ENCODE results near the gene EHMT1. TPM values are rescaled to one million over a fixed set of nuclear protein-coding genes. Genes with fewer than 3 reads are reported as not detected.

EHMT1 gene
- total and polyA plus RNA-seq, 2 of the 13 experiments (the other 11 are each of a cell fraction or from before 2014, with no cell fraction given): 23.0 to 27.1 TPM

DNA sequence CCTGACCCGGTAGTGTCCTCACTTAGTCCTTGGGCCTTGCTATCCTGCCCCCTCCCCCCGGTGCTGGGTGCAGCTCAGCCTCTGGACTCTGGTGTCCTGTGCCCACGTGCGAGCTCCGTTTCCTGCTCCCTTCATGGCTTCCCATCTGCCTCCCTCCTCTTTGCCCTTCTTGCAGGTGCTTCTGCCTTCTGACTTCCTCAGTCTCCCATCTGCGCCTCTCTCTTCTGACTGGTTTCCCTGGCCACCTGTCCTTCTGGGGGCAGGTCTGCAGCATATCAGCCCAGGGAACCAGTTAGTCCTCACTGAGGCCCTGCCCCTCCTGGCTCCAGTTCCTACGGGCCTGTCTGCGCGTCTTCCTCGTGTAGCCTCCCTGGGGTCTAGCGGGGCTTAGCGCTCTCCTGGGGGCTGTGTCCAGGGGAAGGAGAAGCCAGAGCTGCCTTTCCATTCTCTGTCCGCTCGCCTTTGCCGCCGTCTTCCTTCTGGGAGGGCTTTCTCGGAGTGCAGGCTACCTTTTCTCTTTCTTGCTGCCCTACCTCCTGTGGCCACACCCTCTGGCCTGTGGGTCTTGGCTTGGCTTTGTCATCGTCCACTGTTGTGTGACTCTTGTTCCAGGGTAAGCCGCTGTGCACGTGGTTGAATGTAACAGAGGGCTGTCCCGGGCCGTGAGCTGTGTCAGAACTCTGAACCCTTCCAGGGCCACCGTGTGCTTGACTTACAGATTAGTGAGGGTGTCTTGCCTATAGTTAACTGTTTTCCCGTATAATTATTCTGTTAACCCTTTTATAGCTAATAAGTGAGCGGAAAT is 51.8 kb downstream of the EHMT1 start (continued):
- TF ChIP-seq, protein P1, sequence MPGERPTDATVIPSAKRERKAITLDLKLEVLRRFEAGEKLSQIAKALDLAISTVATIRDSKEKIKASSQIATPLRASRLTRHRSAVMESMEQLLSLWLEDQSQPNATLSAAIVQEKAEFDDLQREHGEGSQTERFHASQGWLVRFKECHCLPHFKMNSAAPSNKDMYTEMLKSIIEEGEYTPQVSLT (CRISPR knock-in tag; IDR thresholded peaks at IDR 0.05; ENCODE audit: borderline replicate concordance, low read depth): no peak
- TF ChIP-seq, protein P2, sequence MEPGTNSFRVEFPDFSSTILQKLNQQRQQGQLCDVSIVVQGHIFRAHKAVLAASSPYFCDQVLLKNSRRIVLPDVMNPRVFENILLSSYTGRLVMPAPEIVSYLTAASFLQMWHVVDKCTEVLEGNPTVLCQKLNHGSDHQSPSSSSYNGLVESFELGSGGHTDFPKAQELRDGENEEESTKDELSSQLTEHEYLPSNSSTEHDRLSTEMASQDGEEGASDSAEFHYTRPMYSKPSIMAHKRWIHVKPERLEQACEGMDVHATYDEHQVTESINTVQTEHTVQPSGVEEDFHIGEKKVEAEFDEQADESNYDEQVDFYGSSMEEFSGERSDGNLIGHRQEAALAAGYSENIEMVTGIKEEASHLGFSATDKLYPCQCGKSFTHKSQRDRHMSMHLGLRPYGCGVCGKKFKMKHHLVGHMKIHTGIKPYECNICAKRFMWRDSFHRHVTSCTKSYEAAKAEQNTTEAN (CRISPR knock-in tag; conservative IDR thresholded peaks at IDR 0.05): peak; percentile 81; the same call in 1 of the 2 replicates
- TF ChIP-seq ZNF674 (CRISPR knock-in tag; IDR thresholded peaks at IDR 0.05; ENCODE audit: low read depth) (no peak), HHEX (CRISPR knock-in tag; IDR thresholded peaks at IDR 0.05) (no peak), ZNF101 (CRISPR knock-in tag; IDR thresholded peaks at IDR 0.05; ENCODE audit: borderline replicate concordance, low read depth) (no peak), SAP130 (CRISPR knock-in tag; IDR thresholded peaks at IDR 0.05; ENCODE audit: low read depth) (peak; percentile 99), IKZF4 (CRISPR knock-in tag; IDR thresholded peaks at IDR 0.05; ENCODE audit: borderline replicate concordance, low read depth, not compliant biosample characterization) (no peak), ZNF577 (CRISPR knock-in tag; IDR thresholded peaks at IDR 0.05; ENCODE audit: borderline replicate concordance, low read depth) (no peak), SYNCRIP (IDR thresholded peaks at IDR 0.05; ENCODE audit: insufficient read depth, low read depth, low read length) (no peak), ZNF383 (CRISPR knock-in tag; IDR thresholded peaks at IDR 0.05; ENCODE audit: borderline replicate concordance) (no peak), ZSCAN20 (CRISPR knock-in tag; IDR thresholded peaks at IDR 0.05; ENCODE audit: borderline replicate concordance) (no peak), NFE2L1 (CRISPR knock-in tag; IDR thresholded peaks at IDR 0.05; ENCODE audit: borderline replicate concordance) (no peak; the same call in 1 of the 2 replicates)
- TF ChIP-seq, protein P3, sequence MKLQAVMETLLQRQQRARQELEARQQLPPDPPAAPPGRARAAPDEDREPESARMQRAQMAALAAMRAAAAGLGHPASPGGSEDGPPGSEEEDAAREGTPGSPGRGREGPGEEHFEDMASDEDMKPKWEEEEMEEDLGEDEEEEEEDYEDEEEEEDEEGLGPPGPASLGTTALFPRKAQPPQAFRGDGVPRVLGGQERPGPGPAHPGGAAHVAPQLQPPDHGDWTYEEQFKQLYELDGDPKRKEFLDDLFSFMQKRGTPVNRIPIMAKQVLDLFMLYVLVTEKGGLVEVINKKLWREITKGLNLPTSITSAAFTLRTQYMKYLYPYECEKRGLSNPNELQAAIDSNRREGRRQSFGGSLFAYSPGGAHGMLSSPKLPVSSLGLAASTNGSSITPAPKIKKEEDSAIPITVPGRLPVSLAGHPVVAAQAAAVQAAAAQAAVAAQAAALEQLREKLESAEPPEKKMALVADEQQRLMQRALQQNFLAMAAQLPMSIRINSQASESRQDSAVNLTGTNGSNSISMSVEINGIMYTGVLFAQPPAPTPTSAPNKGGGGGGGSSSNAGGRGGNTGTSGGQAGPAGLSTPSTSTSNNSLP (IDR thresholded peaks at IDR 0.05; ENCODE audit: low read depth, low read length): no peak
- TF ChIP-seq, protein P4, sequence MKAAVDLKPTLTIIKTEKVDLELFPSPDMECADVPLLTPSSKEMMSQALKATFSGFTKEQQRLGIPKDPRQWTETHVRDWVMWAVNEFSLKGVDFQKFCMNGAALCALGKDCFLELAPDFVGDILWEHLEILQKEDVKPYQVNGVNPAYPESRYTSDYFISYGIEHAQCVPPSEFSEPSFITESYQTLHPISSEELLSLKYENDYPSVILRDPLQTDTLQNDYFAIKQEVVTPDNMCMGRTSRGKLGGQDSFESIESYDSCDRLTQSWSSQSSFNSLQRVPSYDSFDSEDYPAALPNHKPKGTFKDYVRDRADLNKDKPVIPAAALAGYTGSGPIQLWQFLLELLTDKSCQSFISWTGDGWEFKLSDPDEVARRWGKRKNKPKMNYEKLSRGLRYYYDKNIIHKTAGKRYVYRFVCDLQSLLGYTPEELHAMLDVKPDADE (CRISPR knock-in tag; IDR thresholded peaks at IDR 0.05): 0 out of 2 replicates have a peak, but pooled peaks have one; percentile 30
- TF ChIP-seq, protein P5, sequence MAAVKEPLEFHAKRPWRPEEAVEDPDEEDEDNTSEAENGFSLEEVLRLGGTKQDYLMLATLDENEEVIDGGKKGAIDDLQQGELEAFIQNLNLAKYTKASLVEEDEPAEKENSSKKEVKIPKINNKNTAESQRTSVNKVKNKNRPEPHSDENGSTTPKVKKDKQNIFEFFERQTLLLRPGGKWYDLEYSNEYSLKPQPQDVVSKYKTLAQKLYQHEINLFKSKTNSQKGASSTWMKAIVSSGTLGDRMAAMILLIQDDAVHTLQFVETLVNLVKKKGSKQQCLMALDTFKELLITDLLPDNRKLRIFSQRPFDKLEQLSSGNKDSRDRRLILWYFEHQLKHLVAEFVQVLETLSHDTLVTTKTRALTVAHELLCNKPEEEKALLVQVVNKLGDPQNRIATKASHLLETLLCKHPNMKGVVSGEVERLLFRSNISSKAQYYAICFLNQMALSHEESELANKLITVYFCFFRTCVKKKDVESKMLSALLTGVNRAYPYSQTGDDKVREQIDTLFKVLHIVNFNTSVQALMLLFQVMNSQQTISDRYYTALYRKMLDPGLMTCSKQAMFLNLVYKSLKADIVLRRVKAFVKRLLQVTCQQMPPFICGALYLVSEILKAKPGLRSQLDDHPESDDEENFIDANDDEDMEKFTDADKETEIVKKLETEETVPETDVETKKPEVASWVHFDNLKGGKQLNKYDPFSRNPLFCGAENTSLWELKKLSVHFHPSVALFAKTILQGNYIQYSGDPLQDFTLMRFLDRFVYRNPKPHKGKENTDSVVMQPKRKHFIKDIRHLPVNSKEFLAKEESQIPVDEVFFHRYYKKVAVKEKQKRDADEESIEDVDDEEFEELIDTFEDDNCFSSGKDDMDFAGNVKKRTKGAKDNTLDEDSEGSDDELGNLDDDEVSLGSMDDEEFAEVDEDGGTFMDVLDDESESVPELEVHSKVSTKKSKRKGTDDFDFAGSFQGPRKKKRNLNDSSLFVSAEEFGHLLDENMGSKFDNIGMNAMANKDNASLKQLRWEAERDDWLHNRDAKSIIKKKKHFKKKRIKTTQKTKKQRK (IDR thresholded peaks at IDR 0.05; ENCODE audit: low read length): no peak

Measured in HepG2 (cell line).